Stimulated activated CD8-positive, alpha-beta memory T cell treated with anti-CD3 and anti-CD28 coated beads, Interleukin-2, amount 100 ng/mL, for 48 hours (primary cell): ENCODE data around the gene ALAS1.

Source experiments
- DNase-seq, 2 donors: peaks; one replicate each; pipeline ENCODE4 v3.0.0-alpha.2; 2020; ENCODE audit warnings: low read depth in 2 of 2

ALAS1 gene

GRCh38 chr3:52198643-52199608 lies 966 bp downstream of the ALAS1 start:
- no peak for DNase-seq

- DNase-seq, result no peak
These were observed 3.2 kb downstream of the ALAS1 start for GRCh38 chr3:52200981-52201679.

- no peak for DNase-seq
These were observed 4.6 kb downstream of the ALAS1 start for GRCh38 chr3:52202384-52203077.

GRCh38 chr3:52203701-52204100 lies 5.7 kb downstream of the ALAS1 start:
- no peak for DNase-seq

- DNase-seq, result no peak
These were observed 6.5 kb downstream of the ALAS1 start for GRCh38 chr3:52204337-52205073.

- DNase-seq, result no peak
These were observed 7.9 kb downstream of the ALAS1 start for GRCh38 chr3:52205727-52206372.

GRCh38 chr3:52208556-52208955 lies 10.6 kb downstream of the ALAS1 start:
- DNase-seq, result no peak

GRCh38 chr3:52210037-52210436 lies 12.1 kb downstream of the ALAS1 start:
- no peak for DNase-seq

- no peak for DNase-seq
These were observed 12.6 kb downstream of the ALAS1 start for GRCh38 chr3:52210550-52211046.

GRCh38 chr3:52211268-52211891 lies 13.4 kb downstream of the ALAS1 start:
- no peak for DNase-seq

GRCh38 chr3:52213005-52213404 lies 15.0 kb downstream of the ALAS1 start:
- DNase-seq, result no peak

- no peak for DNase-seq
These were observed 15.9 kb downstream of the ALAS1 start for GRCh38 chr3:52213901-52214300.

- no peak for DNase-seq
These were observed 17.4 kb downstream of the ALAS1 start for GRCh38 chr3:52215351-52215750.

GRCh38 chr3:52216585-52217408 lies 18.8 kb downstream of the ALAS1 start:
- no peak for DNase-seq

GRCh38 chr3:52217409-52217805 lies 19.4 kb downstream of the ALAS1 start:
- DNase-seq, result no peak

- DNase-seq, result no peak
These were observed 20.1 kb downstream of the ALAS1 start for GRCh38 chr3:52218026-52218425.

- no peak for DNase-seq
These were observed 20.5 kb downstream of the ALAS1 start for GRCh38 chr3:52218454-52218853.

- DNase-seq, result no peak
These were observed 21.1 kb downstream of the ALAS1 start for GRCh38 chr3:52218937-52219650.
